DMS114 treated with DMSO at 0.1 percent for 48 hours (cell line): ENCODE measurements around the gene AATF.

Experiments
- DNase-seq: peaks from one replicate; lab custom pipeline; 2025; ENCODE audit not compliant: unreplicated experiment; lab: John Stamatoyannopoulos, UW

Gene AATF

GRCh38 chr17:36977568-36977967 lies 28.8 kb downstream of the AATF start:
- no peak for DNase-seq

GRCh38 chr17:36978810-36979564 lies 30.2 kb downstream of the AATF start:
- no peak for DNase-seq

- no peak for DNase-seq
Measured at GRCh38 chr17:36979565-36979941, 30.8 kb downstream of the AATF start.

- no peak for DNase-seq
Measured at GRCh38 chr17:36980280-36980761, 31.6 kb downstream of the AATF start.

GRCh38 chr17:36983618-36984017 lies 34.9 kb downstream of the AATF start:
- DNase-seq, result no peak

- no peak for DNase-seq
Measured at GRCh38 chr17:36989173-36989572, 40.4 kb downstream of the AATF start.

- no peak for DNase-seq
Measured at GRCh38 chr17:36992701-36993100, 43.9 kb downstream of the AATF start.

- DNase-seq, result no peak
Measured at GRCh38 chr17:36993227-36993626, 44.5 kb downstream of the AATF start.

GRCh38 chr17:36994438-36994837 lies 45.7 kb downstream of the AATF start:
- DNase-seq, result no peak

GRCh38 chr17:36999471-36999870 lies 50.7 kb downstream of the AATF start:
- DNase-seq, result no peak

- DNase-seq, result no peak
Measured at GRCh38 chr17:37016780-37017179, 68.0 kb downstream of the AATF start.

- no peak for DNase-seq
Measured at GRCh38 chr17:37017404-37017803, 68.7 kb downstream of the AATF start.

- DNase-seq, result no peak
Measured at GRCh38 chr17:37019117-37019740, 70.5 kb downstream of the AATF start.

- no peak for DNase-seq
Measured at GRCh38 chr17:37019741-37020129, 71.0 kb downstream of the AATF start.

GRCh38 chr17:37024181-37024637 lies 75.5 kb downstream of the AATF start:
- no peak for DNase-seq

- no peak for DNase-seq
Measured at GRCh38 chr17:37025238-37025637, 76.5 kb downstream of the AATF start.

GRCh38 chr17:37025847-37026530 lies 77.2 kb downstream of the AATF start:
- no peak for DNase-seq

GRCh38 chr17:37026531-37026869 lies 77.7 kb downstream of the AATF start:
- no peak for DNase-seq

- DNase-seq, result no peak
Measured at GRCh38 chr17:37028040-37028439, 79.3 kb downstream of the AATF start.

- no peak for DNase-seq
Measured at GRCh38 chr17:37031493-37032083, 82.8 kb downstream of the AATF start.

- no peak for DNase-seq
Measured at GRCh38 chr17:37037590-37038155, 88.9 kb downstream of the AATF start.
